ENCODE data around the gene KRT83.
"Not testable (repeated sequence)": the region's sequence is repeated elsewhere in the genome, so short reads cannot be mapped to it uniquely, and the experiment has no call there.

The KRT83 gene

DNA sequence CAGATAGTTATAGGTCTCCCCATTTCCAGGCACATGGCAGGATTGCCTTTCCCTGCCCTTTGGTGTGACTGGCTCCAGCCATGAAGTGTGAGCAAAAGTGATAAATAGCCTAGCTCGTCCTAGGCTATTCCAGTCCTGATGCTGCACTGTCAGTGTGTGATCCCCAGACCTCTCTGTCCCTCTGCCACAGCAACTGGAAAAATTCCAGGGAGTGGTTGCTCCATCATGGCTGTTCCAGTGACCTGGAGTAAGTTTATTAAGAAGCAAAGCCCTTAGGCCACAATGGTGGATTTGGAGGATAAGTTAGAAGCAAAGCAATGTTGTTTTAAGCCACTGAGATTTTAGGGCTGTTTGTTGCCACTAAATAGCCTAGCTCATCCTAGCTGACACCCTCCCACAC, 9.8 kb upstream of the KRT83 start:
- DNase-seq, result no peak

- no peak for DNase-seq
Observed at GRCh38 chr12:52327830-52328500, 6.8 kb upstream of the KRT83 start.

- peak; percentile 74 for DNase-seq
Observed at GRCh38 chr12:52327052-52327829, 6.0 kb upstream of the KRT83 start.

DNA sequence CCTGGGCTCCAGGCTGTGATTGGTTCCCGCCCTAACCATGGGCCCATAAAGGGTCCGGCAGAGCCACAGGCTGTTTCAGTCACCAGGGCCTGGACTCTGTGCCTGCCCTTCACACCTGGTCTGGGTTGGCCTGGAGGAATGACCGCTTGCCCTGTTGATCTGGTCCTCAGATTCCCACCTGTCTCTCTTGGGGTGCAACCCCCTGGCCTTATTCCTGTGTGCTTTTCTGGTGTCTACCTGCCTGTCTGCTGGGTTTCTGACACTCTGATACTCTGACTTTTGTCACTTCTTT, 2.9 kb upstream of the KRT83 start:
- DNase-seq, result no peak

DNA sequence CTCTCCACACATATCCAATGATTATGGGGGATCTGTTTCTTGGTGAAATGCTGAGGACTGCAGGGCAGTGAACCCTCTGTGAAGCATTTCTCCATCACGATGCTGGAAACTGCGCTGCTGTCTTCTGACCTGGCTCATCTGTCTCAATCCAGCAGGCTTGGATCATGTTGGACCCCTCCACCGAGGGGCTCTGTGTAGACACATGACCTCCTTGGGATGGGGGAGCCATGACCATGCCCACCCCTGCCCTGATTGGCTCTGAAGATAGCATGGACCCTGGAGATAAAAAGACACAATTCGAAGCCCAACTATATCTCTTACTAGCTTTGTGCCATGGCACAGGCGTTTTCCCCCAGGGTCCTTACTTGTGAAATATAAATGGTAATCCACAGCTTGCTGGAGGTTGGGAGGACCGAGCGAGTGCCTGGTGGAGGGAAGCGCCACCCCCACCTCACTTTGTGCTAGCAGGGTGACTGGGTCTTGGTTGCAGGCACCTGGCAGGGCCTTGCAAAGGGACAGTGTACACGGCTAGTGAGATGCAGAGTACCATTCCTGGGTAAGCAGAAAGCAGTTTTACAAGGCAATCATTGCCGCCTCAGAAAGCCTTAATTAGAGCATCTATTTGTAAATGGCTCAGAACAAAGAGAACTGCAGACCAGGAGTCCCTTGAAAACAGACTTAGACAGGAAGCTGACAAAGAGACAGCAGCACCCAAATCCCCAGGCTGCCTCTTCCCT, 2.4 kb upstream of the KRT83 start:
- DNase-seq, result no peak

DNA sequence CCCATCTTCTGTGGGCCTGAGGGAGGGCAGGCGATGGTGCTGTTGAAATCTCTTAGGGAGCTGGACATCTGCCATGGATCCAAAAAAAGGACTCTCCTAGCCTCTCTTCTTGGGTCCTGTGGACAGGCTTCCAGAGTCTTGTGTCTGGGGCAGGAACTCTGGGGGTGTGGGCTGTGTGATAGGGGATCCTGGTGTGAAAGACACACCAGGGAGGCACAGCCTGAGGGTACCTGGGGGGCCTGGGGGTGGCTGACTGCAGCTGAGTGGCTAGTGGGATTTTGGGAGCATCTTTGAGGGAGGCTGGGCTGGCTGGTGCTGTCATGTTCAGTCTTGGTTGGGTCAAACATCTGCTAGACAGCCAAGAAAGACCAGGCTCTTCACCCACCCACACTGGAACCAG, 1.8 kb upstream of the KRT83 start:
- no peak for DNase-seq

DNA sequence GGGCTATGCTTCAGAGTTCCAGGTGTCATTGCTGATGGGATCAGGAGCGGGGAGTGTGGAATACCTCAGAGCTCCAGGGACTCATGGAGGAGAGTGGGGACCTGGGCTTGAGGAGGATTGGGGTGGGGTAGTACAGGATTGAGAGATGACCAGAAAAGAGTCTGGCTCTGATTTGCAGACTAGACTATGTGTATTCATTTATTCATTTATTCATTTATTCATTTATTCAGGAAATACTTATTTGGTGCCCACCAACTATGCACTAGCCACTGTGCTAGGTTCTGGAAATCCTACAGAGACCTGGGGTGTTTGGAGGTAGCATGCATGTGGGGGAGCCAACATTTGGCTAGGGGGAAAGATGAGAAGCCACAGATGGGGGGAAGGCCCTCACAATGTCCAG, 871 bp upstream of the KRT83 start:
- no peak for DNase-seq

DNA sequence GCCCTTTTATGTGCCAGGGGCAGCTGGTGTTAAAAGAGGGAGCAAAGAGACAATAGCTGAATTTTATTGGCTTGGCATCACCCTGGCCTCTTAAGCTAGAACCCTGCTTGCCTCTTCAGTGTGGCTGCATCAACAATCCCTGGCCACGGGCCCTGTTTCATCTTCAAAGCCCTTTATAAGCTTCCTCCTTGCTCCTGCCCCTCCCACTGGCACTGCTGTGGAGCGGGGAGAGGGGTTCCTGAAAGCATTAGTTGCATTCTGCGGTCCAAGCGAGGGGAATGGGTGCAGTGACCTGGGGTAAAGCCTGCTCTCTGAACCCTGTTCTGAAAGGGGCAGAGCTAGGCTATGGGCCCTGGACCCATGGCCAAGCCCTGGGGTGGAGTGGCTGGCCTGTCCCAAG, 220 bp upstream of the KRT83 start:
- no peak for DNase-seq

- DNase-seq, result no peak
Observed at GRCh38 chr12:52319097-52319496, 2.1 kb downstream of the KRT83 start.

DNA sequence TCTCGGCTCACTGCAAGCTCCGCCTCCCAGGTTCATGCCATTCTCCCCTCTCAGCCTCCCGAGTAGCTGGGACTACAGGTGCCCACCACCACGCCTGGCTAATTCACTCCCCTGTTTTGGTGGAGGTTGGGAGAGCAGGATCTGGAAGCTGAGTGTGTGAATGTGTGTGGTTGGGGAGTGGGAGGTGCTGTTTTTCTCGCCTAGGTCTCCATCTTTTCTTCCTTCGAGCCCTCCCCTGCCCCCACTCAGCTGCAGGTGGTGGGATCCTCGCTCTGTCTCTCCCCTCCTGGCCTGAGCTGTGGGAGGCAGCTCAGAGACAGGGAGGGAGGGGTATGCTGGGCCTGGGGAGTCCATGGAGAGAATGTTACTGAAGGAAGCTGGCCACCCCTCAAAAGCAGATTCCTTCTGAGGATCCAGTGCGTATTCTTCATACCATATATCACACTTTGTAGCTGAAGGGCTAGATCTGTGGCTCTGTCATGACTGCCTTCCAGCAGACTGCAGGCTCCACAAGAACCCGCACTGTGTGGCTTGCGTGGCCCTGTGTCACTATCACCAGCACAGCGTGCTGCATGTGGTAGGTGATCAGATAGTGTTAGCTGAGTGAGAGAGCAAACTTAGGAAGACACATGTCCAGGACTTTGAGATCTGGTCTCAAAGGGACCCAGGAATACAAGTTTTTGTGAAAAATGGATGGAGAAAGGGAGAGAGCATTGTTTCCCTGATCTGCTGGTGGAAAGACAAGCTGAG, 2.8 kb downstream of the KRT83 start:
- no peak for DNase-seq

DNA sequence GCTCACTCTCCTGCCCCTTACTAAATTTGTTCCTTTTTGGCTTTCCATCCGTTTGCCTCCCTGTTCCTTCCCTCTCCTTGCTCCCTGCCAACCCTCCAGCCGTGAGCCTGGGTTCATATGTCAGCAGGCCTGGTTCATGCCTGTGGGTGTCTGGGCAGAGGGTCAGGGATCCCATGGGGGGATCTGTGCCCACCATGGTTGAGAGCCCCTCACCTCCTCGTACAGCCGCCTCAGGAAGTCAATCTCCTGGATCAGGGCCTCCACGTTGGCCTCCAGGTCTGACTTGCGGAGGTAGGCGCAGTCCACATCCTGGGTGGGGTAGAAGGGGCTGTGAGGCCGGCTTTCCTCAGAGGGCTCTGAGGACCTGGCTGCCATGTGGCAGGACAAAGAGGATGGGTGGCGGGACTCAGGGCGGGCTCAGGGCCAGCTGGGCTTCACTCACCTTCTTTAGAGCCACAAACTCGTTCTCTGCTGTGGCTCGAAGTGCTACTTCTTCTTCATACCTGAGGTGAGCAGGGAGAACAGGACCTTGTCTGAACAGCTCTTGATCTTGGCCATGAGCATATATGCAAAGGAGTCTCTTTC, 3.6 kb downstream of the KRT83 start:
- DNase-seq, result no peak

GRCh38 chr12:52316701-52317100, 4.5 kb downstream of the KRT83 start:
- no peak for DNase-seq

GRCh38 chr12:52316290-52316689, 4.9 kb downstream of the KRT83 start:
- no peak for DNase-seq

- not testable (repeated sequence) for DNase-seq
Observed at GRCh38 chr12:52315721-52316120, 5.5 kb downstream of the KRT83 start.

GRCh38 chr12:52314511-52314910, 6.7 kb downstream of the KRT83 start:
- DNase-seq, result no peak

GRCh38 chr12:52313926-52314325, 7.3 kb downstream of the KRT83 start:
- DNase-seq, result no peak

GRCh38 chr12:52313461-52313860, 7.7 kb downstream of the KRT83 start:
- no peak for DNase-seq

DNA sequence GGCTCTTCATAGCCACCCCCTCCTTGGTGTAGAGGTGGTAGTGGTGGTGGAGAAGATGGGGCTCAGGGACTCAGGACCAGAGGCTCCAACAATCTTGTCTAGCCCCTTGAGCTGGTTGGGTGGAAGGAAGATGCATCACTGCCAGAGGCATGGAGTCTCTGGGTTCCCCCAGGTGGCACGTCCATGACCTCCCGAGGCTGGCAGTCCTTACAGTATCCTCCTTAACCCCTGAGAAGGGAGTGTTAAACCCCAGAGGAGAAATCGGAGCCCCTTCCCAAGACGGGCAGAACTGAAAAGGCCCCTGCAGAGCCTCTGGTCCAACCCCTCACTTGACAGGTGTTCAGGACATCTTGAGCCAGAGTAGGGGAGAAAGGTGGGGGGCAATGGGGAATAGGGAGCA, 9.1 kb downstream of the KRT83 start:
- DNase-seq, result no peak

DNA sequence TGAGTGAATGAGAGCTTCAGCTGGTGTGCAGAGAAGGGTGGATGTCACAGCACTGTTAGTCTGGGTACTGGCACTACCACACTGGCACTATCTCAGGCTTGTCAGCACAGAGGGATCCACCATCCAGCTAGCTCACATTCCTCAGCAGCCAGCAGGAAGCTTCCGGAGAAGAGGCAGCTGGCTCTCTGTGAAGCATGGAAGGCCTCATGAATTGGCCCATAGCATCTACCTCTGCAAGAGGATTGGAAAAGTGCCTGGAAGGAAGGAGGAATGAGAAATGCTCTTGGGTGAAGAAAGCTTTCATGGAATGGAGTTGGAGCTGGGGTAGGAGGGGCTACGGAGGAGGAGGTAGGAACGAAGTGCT, 9.9 kb downstream of the KRT83 start:
- DNase-seq, result no peak

DNA sequence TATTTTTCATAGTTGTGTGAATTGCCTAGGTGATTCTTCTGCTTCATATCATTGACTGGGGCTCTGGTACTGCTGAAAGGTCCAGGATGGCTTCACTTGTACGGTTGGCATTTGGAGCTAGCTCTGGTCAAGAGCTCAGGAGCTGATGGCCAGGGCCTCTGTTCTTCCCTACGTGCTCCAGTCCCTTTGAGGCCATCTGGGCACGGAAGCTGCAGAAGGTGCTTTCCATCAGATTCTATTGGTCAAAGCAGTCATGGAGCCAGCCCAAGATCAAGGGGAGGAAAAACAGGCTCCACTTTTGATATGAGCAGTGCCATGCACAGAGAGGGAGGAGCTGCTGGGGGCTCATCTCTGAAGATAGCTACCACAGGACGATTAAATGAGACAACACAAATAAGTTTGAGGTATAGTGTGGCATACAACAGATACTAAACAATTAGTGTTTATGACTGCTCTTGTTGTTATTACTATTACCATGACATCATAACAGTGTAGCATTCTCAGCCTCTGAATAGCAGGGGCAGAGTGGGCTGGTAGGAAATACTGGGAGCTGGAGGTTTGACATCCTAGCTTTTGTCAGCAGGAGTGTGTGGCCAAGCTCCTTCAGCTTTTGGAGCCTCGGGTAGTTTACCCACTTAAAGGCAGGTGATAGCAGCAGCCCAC, 10.4 kb downstream of the KRT83 start:
- DNase-seq, result no peak

DNA sequence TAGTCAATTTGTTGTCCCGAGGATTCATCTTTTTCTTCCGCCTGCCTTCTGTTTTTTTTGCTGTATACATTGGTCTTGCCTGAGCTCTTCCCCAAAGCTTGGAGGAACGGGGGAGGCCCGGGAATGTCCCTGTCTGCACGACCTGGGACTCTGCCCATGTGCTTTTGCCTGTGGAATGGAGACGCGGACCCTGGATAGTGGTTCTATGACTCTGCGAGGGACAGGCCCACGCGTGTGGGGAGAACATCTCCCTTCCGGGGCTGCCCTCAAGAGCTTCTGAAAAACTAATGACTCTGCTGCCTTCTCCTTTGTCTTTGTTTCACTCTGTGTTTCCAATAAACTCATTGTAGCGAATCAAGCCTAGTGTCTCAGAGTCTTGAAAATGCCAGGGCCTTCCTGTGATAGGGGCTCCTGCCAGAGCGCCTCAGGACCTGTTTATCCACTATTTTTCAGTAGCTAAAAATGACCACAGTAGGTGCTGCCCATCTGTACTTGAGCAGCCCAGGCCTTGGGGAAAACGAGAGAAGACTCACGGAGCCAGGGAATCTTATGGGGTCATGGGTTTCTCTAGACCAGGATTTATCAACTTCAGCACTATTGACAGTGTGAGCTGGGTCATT, 12.3 kb downstream of the KRT83 start:
- DNase-seq, result no peak

Data from NCI-H2081 treated with DMSO at 0.1 percent for 48 hours (cell line).